Aorta (tissue), 5 donors: Measurements from ENCODE around the gene EFCAB8. TPM values are rescaled to one million over a fixed set of nuclear protein-coding genes. Genes with fewer than 3 reads are reported as not detected.

Experiments
- ATAC-seq: fragments of 200-7000 bp; cut with Tn5 transposase; one replicate; pipeline ENCODE4 v1.9.1; 2022; ENCODE audit warnings: moderate library complexity; ENCODE audit not compliant: low FRiP score
- DNase-seq, 2 donors: peaks; one replicate each; pipeline ENCODE4 v3.0.0-alpha.2; 2020
- H3K27ac ChIP-seq, 2 donors: one replicate each; pipeline ENCODE4 v1.5.1; 2013; ENCODE audit warnings: low read length in 2 of 2, mild to moderate bottlenecking in 2 of 2, moderate library complexity in 2 of 2, control low read depth in 1 of 2, inconsistent platforms in 1 of 2, low read depth in 1 of 2
- H3K27me3 ChIP-seq, 2 donors: one replicate each; pipeline ENCODE4 v1.6.1; 2013; ENCODE audit warnings: control low read depth in 1 of 2, low read length in 1 of 2, mild to moderate bottlenecking in 1 of 2, moderate library complexity in 1 of 2; ENCODE audit not compliant: insufficient read depth in 2 of 2, control insufficient read depth in 1 of 2
- H3K36me3 ChIP-seq, 2 donors: one replicate each; pipeline ENCODE4 v1.6.1; 2013; ENCODE audit warnings: control low read depth in 1 of 2, low read length in 1 of 2, mild to moderate bottlenecking in 1 of 2; ENCODE audit not compliant: insufficient read depth in 2 of 2, control insufficient read depth in 1 of 2
- H3K4me1 ChIP-seq, 2 donors: one replicate each; pipeline ENCODE4 v1.6.1; 2013; ENCODE audit warnings: low read length in 2 of 2, control low read depth in 1 of 2, mild to moderate bottlenecking in 1 of 2, moderate library complexity in 1 of 2; ENCODE audit not compliant: insufficient read depth in 2 of 2, control insufficient read depth in 1 of 2
- H3K4me3 ChIP-seq, 2 donors: one replicate each; pipeline ENCODE4 v1.5.1; 2013; ENCODE audit warnings: low read length in 2 of 2, control low read depth in 1 of 2, mild to moderate bottlenecking in 1 of 2
- H3K9me3 ChIP-seq: one replicate; pipeline ENCODE4 v1.6.1; 2013; ENCODE audit warnings: mild to moderate bottlenecking, low read length; ENCODE audit not compliant: control insufficient read depth
- WGBS, 2 donors: extraction: QIAGEN DNeasy Blood & Tissue Kit; methylation state at CpG; one replicate each; pipeline ENCODE4 v1.1.7; 2013; 5-methylcytosine and 5-hydroxymethylcytosine counted together
- intact Hi-C, 2 donors: fragments of 100-400 bp; cut with DNase I; formaldehyde crosslinking; loops; one replicate each; pipeline versions ENCODE4 v1.14.2 to v1.15.0; 2022
- polyA plus RNA-seq, 2 donors: library from polyadenylated mRNA; stranded (reverse); fragments of 200-250 nt; gene quantifications; one replicate each; pipeline ENCODE4 v1.2.3, GENCODE V29; 2013
- total RNA-seq, 2 donors: library from RNA; stranded (reverse); fragmentation: NEBNext Ultra II Directional; extraction: Animal tissue kit (Norgen Biotek cat#: 25700); gene quantifications; one replicate each; pipeline ENCODE4 v1.2.1, GENCODE V29; 2021
- donor health status: healthy with polysubstance abuse.
- donor health status: Bipolar disorder and iron deficiency.
- donor health status: DM: no; HTN: no; CAD: no.
- donor health status: DM: no; HTN: no; CAD: no.
- donor health status: DM: yes; HTN: yes; CAD: no.

The EFCAB8 gene
- total and polyA plus RNA-seq, 4 donors, result 0.13 to 1.1 (median 0.81) TPM; not detected in 1

GRCh38 chr20:33005132-33005566 is 146.4 kb downstream of the EFCAB8 start:
- H3K27me3 ChIP-seq, result no peaks in the 10 kb centered on the region
- no peak overlapping the region for H3K27ac ChIP-seq
- intact Hi-C loops, result no loop called here
- no peaks in the 10 kb centered on the region for H3K9me3 ChIP-seq
- no peak overlapping the region for H3K4me3 ChIP-seq
- WGBS, 2 donors, result 53 to 62% methylated on average over 4 of the region's 4 CpGs
- no peaks in the 10 kb centered on the region for H3K4me1 ChIP-seq
- no peak for DNase-seq
- ATAC-seq, result no peak
- no peaks in the 10 kb centered on the region for H3K36me3 ChIP-seq

- peak in 1 of 2 donors; percentile 56 for DNase-seq
- Histone ChIP-seq H3K27me3 (no peaks in the 10 kb centered on the region), H3K36me3 (no peaks in the 10 kb centered on the region), H3K4me3 (no peak overlapping the region), H3K9me3 (no peaks in the 10 kb centered on the region), H3K4me1 (no peaks in the 10 kb centered on the region), H3K27ac (no peak overlapping the region)
- 73 to 92% methylated on average over 8 of the region's 8 CpGs for WGBS, 2 donors
- intact Hi-C loops, result no loop called here
- no peak for ATAC-seq
Observed at GRCh38 chr20:33005908-33006775, 147.4 kb downstream of the EFCAB8 start.

- H3K27ac ChIP-seq, result no peak overlapping the region
- H3K4me1 ChIP-seq, result no peaks in the 10 kb centered on the region
- H3K9me3 ChIP-seq, result no peaks in the 10 kb centered on the region
- H3K4me3 ChIP-seq, result no peak overlapping the region
- DNase-seq (no peak), ATAC-seq (no peak)
- no peaks in the 10 kb centered on the region for H3K36me3 ChIP-seq
- 78% methylated on average over 8 of the region's 8 CpGs for WGBS, 2 donors
- H3K27me3 ChIP-seq, result no peaks in the 10 kb centered on the region
- intact Hi-C loops, result no loop called here
Observed at GRCh38 chr20:33006776-33007375, 148.2 kb downstream of the EFCAB8 start.

- no peak for ATAC-seq
- 84 to 85% methylated on average over 11 of the region's 11 CpGs for WGBS, 2 donors
- Histone ChIP-seq H3K4me3 (no peak within 1 kb of the TSS), H3K27ac (no peak within 1 kb of the TSS), H3K4me1 (no peaks in the 10 kb centered on the region), H3K36me3 (no peaks in the 10 kb centered on the region), H3K9me3 (no peaks in the 10 kb centered on the region), H3K27me3 (no peaks in the 10 kb centered on the region)
- intact Hi-C loops, result no loop called here
- DNase-seq, result no peak
Observed at GRCh38 chr20:33007376-33008335, 148.9 kb downstream of the EFCAB8 start, which contains the start of gene BPIFB2. Gene BPIFB2 (plus strand): TSS chr20:33007704. CDS start chr20:33008575, 871 bp downstream.

- H3K27me3 ChIP-seq, result no peaks in the 10 kb centered on the region
- no peak overlapping the region for H3K4me3 ChIP-seq
- DNase-seq (no peak), ATAC-seq (no peak)
- 82 to 85% methylated on average over 23 of the region's 23 CpGs for WGBS, 2 donors
- no peak overlapping the region for H3K27ac ChIP-seq
- H3K9me3 ChIP-seq, result no peaks in the 10 kb centered on the region
- no peaks in the 10 kb centered on the region for H3K36me3 ChIP-seq
- no peaks in the 10 kb centered on the region for H3K4me1 ChIP-seq
- intact Hi-C loops, result no loop called here
Observed at GRCh38 chr20:33008336-33009213, 149.9 kb downstream of the EFCAB8 start.

- H3K27ac ChIP-seq, result no peak overlapping the region
- intact Hi-C loops, result no loop called here
- no peaks in the 10 kb centered on the region for H3K36me3 ChIP-seq
- no peak for ATAC-seq
- no peaks in the 10 kb centered on the region for H3K27me3 ChIP-seq
- H3K4me1 ChIP-seq, result no peaks in the 10 kb centered on the region
- H3K4me3 ChIP-seq, result no peak overlapping the region
- no peaks in the 10 kb centered on the region for H3K9me3 ChIP-seq
- DNase-seq, result no peak
- 29 to 35% methylated on average over 19 of the region's 19 CpGs for WGBS, 2 donors
Observed at GRCh38 chr20:33009214-33010132, 150.8 kb downstream of the EFCAB8 start.

- Histone ChIP-seq H3K9me3 (no peaks in the 10 kb centered on the region), H3K4me3 (no peak overlapping the region), H3K4me1 (no peaks in the 10 kb centered on the region), H3K27me3 (no peaks in the 10 kb centered on the region), H3K27ac (no peak overlapping the region), H3K36me3 (no peaks in the 10 kb centered on the region)
- intact Hi-C loops, result no loop called here
- no peak for ATAC-seq
- no peak for DNase-seq
- 69 to 71% methylated on average over 5 of the region's 5 CpGs for WGBS, 2 donors
Observed at GRCh38 chr20:33010133-33010504, 151.4 kb downstream of the EFCAB8 start.
